ENCODE results near the gene PIGN.

The PIGN gene

GRCh38 chr18:62210138-62210537 lies 23.3 kb upstream of the PIGN start:
- DNase-seq (ENCODE audit: low read depth): no peak
- no peak overlapping the region for H3K4me3 ChIP-seq (ENCODE audit: low read depth, low read length)
- no peak for TF ChIP-seq CTCF (IDR thresholded peaks at IDR 0.05; ENCODE audit: control insufficient read depth, extremely low read depth, insufficient read depth)

- no peak for DNase-seq (ENCODE audit: low read depth)
- no peak for TF ChIP-seq CTCF (IDR thresholded peaks at IDR 0.05; ENCODE audit: control insufficient read depth, extremely low read depth, insufficient read depth)
- H3K4me3 ChIP-seq (ENCODE audit: low read depth, low read length): no peak overlapping the region
These were observed 22.2 kb upstream of the PIGN start for GRCh38 chr18:62209046-62209445.

- no peak for TF ChIP-seq CTCF (IDR thresholded peaks at IDR 0.05; ENCODE audit: control insufficient read depth, extremely low read depth, insufficient read depth)
- no peak overlapping the region for H3K4me3 ChIP-seq (ENCODE audit: low read depth, low read length)
- DNase-seq (ENCODE audit: low read depth): no peak
These were observed 19.7 kb upstream of the PIGN start for GRCh38 chr18:62206593-62206992.

- no peak for DNase-seq (ENCODE audit: low read depth)
- TF ChIP-seq CTCF (IDR thresholded peaks at IDR 0.05; ENCODE audit: control insufficient read depth, extremely low read depth, insufficient read depth): no peak
- H3K4me3 ChIP-seq (ENCODE audit: low read depth, low read length): no peak overlapping the region
These were observed 19.0 kb upstream of the PIGN start for GRCh38 chr18:62205824-62206223.

- no peak for TF ChIP-seq CTCF (IDR thresholded peaks at IDR 0.05; ENCODE audit: control insufficient read depth, extremely low read depth, insufficient read depth)
- DNase-seq (ENCODE audit: low read depth): peak; percentile 89
- H3K4me3 ChIP-seq (ENCODE audit: low read depth, low read length): peak overlapping the region; percentile 42
These were observed 15.0 kb upstream of the PIGN start for GRCh38 chr18:62201870-62202269.

- no peak overlapping the region for H3K4me3 ChIP-seq (ENCODE audit: low read depth, low read length)
- no peak for TF ChIP-seq CTCF (IDR thresholded peaks at IDR 0.05; ENCODE audit: control insufficient read depth, extremely low read depth, insufficient read depth)
- DNase-seq (ENCODE audit: low read depth): no peak
These were observed 13.5 kb upstream of the PIGN start for GRCh38 chr18:62200121-62200914.

GRCh38 chr18:62199629-62200028 lies 12.8 kb upstream of the PIGN start:
- no peak for TF ChIP-seq CTCF (IDR thresholded peaks at IDR 0.05; ENCODE audit: control insufficient read depth, extremely low read depth, insufficient read depth)
- H3K4me3 ChIP-seq (ENCODE audit: low read depth, low read length): no peak overlapping the region
- DNase-seq (ENCODE audit: low read depth): no peak
